ENCODE data around the gene TSPAN15. TPM values are rescaled to one million over a fixed set of nuclear protein-coding genes. Genes with fewer than 3 reads are reported as not detected.

TSPAN15 gene
- total RNA-seq, 6 experiments from 2014 or later, result 2.3 to 8.3 (median 3.3) TPM

- no peaks in the 10 kb centered on the region for H3K9me3 ChIP-seq
- no peaks in the 10 kb centered on the region for H3K36me3 ChIP-seq
- intact Hi-C loops (cut with DNase I), result no loop called here
- ATAC-seq (peak; percentile 34 to 71 (median 50)), DNase-seq (no peak)
- 62% methylated on average over 10 of the region's 10 CpGs for WGBS (ENCODE audit: insufficient coverage, low coverage, low lambda C conversion rate, missing lambda C conversion rate)
- H3K27ac ChIP-seq, result peak overlapping the region in 1 of 3 donors; percentile 33
- H3K4me3 ChIP-seq, result no peak overlapping the region
- H3K27me3 ChIP-seq, result no peaks in the 10 kb centered on the region
- no peaks in the 10 kb centered on the region for H3K4me1 ChIP-seq
- TF ChIP-seq, protein P1, sequence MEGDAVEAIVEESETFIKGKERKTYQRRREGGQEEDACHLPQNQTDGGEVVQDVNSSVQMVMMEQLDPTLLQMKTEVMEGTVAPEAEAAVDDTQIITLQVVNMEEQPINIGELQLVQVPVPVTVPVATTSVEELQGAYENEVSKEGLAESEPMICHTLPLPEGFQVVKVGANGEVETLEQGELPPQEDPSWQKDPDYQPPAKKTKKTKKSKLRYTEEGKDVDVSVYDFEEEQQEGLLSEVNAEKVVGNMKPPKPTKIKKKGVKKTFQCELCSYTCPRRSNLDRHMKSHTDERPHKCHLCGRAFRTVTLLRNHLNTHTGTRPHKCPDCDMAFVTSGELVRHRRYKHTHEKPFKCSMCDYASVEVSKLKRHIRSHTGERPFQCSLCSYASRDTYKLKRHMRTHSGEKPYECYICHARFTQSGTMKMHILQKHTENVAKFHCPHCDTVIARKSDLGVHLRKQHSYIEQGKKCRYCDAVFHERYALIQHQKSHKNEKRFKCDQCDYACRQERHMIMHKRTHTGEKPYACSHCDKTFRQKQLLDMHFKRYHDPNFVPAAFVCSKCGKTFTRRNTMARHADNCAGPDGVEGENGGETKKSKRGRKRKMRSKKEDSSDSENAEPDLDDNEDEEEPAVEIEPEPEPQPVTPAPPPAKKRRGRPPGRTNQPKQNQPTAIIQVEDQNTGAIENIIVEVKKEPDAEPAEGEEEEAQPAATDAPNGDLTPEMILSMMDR (IDR thresholded peaks at IDR 0.05), result no peak
- no peak for TF ChIP-seq POLR2A (IDR thresholded peaks at IDR 0.05)
Measured at GRCh38 chr10:69458430-69459100, 7.3 kb downstream of the TSPAN15 start.

DNA sequence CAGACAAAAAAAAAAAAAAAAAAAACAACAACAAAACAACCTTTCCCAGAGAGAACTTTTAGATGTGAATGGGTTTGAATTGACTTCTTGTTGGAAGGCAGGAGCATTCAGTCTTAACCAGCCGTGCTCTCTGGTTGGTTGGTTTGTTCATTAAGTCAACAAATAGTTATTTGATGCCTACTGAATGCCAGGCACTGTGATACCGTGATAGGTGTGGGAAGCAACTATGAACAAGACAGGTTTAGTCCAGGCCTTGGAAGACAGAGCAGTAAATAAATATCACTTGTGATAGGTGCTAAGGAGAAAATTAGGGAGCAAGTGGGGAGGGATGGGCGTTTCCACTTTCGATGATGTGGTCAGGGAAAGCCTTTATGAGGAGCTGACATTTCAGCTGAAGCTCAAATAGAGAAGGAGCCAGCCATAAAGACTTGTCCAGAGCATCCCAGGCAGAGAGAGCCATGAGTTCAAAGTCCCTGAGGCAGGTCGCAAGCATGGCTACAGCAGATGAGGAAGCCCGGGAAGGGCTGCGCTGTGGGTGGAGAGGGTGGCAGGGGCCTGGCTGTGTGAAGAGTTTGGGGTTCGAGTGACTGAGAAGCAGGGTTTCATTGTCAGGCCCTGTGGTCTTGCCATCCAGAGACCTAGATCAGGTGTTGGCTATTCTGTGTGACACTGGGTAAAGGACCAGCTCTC lies 8.0 kb downstream of the TSPAN15 start:
- ATAC-seq (no peak), DNase-seq (no peak)
- Histone ChIP-seq H3K27ac (no peak overlapping the region), H3K9me3 (no peaks in the 10 kb centered on the region), H3K36me3 (no peaks in the 10 kb centered on the region), H3K4me1 (no peaks in the 10 kb centered on the region), H3K27me3 (no peaks in the 10 kb centered on the region), H3K4me3 (no peak overlapping the region)
- 74% methylated on average over 6 of the region's 8 CpGs for WGBS (ENCODE audit: insufficient coverage, low coverage, low lambda C conversion rate, missing lambda C conversion rate)
- TF ChIP-seq, protein P1 (IDR thresholded peaks at IDR 0.05), result no peak
- TF ChIP-seq POLR2A (IDR thresholded peaks at IDR 0.05), result no peak
- intact Hi-C loops (cut with DNase I), result no loop called here

DNA sequence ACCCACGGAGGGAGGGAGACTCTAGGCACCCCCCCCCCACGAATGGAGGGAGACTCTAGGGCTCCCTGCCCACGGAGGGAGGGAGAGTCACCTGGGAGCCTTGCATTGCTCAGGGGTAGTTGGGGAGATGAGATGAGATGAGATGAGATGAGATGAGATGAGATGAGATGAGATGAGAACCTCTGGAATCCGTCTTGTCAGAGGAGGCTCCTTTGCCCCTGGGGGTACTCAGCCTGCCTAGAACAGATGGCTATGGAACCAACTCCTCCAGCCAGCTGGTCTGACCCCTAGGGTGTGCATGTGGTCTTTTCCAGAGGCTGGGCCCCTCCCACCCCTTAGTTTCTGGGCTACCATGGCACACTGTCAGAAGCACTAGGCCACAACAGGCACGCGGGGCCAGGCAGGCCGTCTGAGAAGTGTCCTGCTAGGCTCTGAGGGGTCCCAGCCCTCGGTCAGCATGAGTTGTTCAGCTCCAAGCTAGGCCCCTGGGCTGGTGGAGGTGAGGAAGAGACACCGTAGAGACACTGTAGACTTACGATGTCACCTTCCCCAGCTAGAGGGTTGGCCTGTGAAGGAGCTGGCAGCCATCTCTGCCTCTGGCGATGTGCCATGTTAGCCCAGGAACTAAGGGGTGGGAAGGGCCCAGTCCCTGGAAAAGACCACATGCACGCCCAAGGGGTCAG lies 8.8 kb downstream of the TSPAN15 start:
- Histone ChIP-seq H3K27me3 (no peaks in the 10 kb centered on the region), H3K36me3 (no peaks in the 10 kb centered on the region), H3K4me3 (no peak overlapping the region), H3K9me3 (no peaks in the 10 kb centered on the region), H3K27ac (no peak overlapping the region), H3K4me1 (no peaks in the 10 kb centered on the region)
- DNase-seq (no peak), ATAC-seq (no peak)
- TF ChIP-seq POLR2A (IDR thresholded peaks at IDR 0.05), result no peak
- intact Hi-C loops (cut with DNase I), result no loop called here
- WGBS (ENCODE audit: insufficient coverage, low coverage, low lambda C conversion rate, missing lambda C conversion rate), result 78% methylated on average over 6 of the region's 12 CpGs

- no peak for ATAC-seq
- no peaks in the 10 kb centered on the region for H3K4me1 ChIP-seq
- no peak for DNase-seq
- H3K27ac ChIP-seq, result no peak overlapping the region
- no peak overlapping the region for H3K4me3 ChIP-seq
- WGBS (ENCODE audit: insufficient coverage, low coverage, low lambda C conversion rate, missing lambda C conversion rate), result 76% methylated on average over 4 of the region's 9 CpGs
- intact Hi-C loops (cut with DNase I), result no loop called here
- H3K36me3 ChIP-seq, result no peaks in the 10 kb centered on the region
- H3K27me3 ChIP-seq, result no peaks in the 10 kb centered on the region
- no peaks in the 10 kb centered on the region for H3K9me3 ChIP-seq
- TF ChIP-seq POLR2A (IDR thresholded peaks at IDR 0.05), result no peak
- TF ChIP-seq, protein P1 (IDR thresholded peaks at IDR 0.05), result no peak
Measured at GRCh38 chr10:69460576-69461242, 9.4 kb downstream of the TSPAN15 start.

All from right lobe of liver (tissue), 6 donors.